Neural crest cell (in vitro differentiated cells): ENCODE results near the gene SREK1IP1. TPM values are rescaled to one million over a fixed set of nuclear protein-coding genes. Genes with fewer than 3 reads are reported as not detected.

Experiments used
- total RNA-seq: library from RNA; stranded (reverse); gene quantifications from 2 replicates; pipeline ENCODE4 v1.2.1, GENCODE V29; 2021

Gene SREK1IP1
- total RNA-seq, 1 donor from 2014 or later = 26.4 TPM

Other genes with a start within 250 kb of the SREK1IP1 start
- gene SHISAL2B, start 78.2 kb downstream of the SREK1IP1 start, total RNA-seq = 0.55 and 0.93 TPM in 2 replicates
- gene CWC27, start 239 bp upstream of the SREK1IP1 start, total RNA-seq = 29.4 and 36.5 TPM in 2 replicates